ENCODE data around the gene PNPLA7. TPM values are rescaled to one million over a fixed set of nuclear protein-coding genes. Genes with fewer than 3 reads are reported as not detected.

PNPLA7 gene
- total and polyA plus RNA-seq, 10 of the 15 experiments (the other 5 are each of a cell fraction or from before 2014, with no cell fraction given), result 0.04 to 0.85 (median 0.19) TPM; not detected in 1

DNA sequence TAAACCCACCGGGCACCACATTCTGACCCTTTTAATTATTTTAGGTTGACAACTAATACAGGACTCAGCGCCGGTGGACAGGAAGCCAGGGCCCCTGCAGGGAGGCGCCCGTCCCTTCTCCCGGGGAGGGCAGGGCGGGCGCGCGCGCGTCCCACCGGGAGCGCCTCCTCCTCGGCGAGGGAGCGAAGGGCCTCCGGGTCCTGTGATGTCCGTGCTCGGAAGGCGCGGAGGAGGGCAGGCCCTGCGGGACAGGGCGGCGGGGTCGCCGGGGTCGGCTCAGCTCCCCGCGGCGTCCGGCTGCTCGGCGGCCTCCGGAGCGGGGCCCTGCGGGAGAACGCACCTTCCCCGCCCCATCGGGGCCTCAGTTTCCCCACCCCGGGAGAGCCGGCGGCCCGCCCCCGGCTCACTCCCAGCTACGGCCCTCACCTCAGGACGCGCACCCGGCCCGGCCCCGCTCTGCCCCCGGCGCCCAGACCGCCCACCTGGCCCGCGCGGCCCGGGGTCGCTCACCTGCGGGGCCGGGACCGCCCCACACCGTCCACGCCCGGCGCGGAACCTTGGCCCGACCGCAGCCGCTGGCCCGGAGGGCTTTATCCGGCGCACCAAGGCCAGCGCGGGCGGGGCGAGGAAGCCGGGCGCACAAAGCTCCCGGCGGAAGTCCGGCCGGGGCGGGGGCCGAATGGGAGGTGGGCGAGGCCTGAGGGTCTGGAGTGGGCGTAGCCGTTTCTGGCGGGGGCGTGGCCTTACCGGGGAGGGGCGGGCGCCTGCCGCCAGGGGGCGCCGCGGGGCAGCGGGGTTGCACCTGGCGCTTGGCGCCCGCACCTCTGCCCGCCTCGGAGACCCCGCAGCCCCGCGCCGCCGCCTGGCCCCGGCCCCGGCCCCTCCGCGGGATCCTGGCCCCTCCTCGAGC, 127.3 kb downstream of the PNPLA7 start, which contains the start of the genes EXD3 and NOXA1 (continued):
- TF ChIP-seq TCF12 (IDR thresholded peaks at IDR 0.05; ENCODE audit: low read depth, low read length) (peak; percentile 78; the same call in 1 of the 2 replicates), GATAD2B (conservative IDR thresholded peaks at IDR 0.05; ENCODE audit: low read depth) (peak; percentile 96; the same call in 1 of the 2 replicates), CBX3 (IDR thresholded peaks at IDR 0.05; ENCODE audit: borderline replicate concordance, low read depth) (no peak), MYC (IDR thresholded peaks at IDR 0.05; ENCODE audit: insufficient read depth, insufficient read length, insufficient replicate concordance, low read length, severe bottlenecking) (peak; percentile 55), SREBF2 (IDR thresholded peaks at IDR 0.05; ENCODE audit: low read length) (no peak), SIX5 (IDR thresholded peaks at IDR 0.05; ENCODE audit: low read depth, low read length, severe bottlenecking) (peak; percentile 68), EGR1 (IDR thresholded peaks at IDR 0.05; ENCODE audit: borderline replicate concordance in 1 of 2, low read depth in 2 of 2, low read length in 2 of 2) (peak; percentile 29 to 89), FOXK2 (IDR thresholded peaks at IDR 0.05) (no peak), IKZF2 (IDR thresholded peaks at IDR 0.05) (0 out of 4 replicates have a peak, but pooled peaks of 1 of the 2 experiments have one; percentile 23), BHLHE40 (IDR thresholded peaks at IDR 0.05; ENCODE audit: borderline replicate concordance in 1 of 2, low read depth in 2 of 2, low read length in 1 of 2) (peak in 1 of 2 experiments; percentile 77; a peak in 2 of 4 replicates), ZNF384 (IDR thresholded peaks at IDR 0.05; ENCODE audit: borderline replicate concordance, low read depth, low read length) (no peak), NFIC (IDR thresholded peaks at IDR 0.05; ENCODE audit: low read depth, low read length) (no peak), ZNF207 (IDR thresholded peaks at IDR 0.05; ENCODE audit: borderline replicate concordance) (peak; percentile 75; the same call in 1 of the 2 replicates), PAX8 (IDR thresholded peaks at IDR 0.05) (no peak), HCFC1 (IDR thresholded peaks at IDR 0.05; ENCODE audit: low read length) (peak; percentile 85), IKZF1 (conservative IDR thresholded peaks at IDR 0.05) (peak; percentile 94), ETV6 (conservative IDR thresholded peaks at IDR 0.05 in 1 of 2, IDR thresholded peaks at IDR 0.05 in 1 of 2; ENCODE audit: borderline replicate concordance in 1 of 2, low read depth in 1 of 2) (peak in 1 of 2 experiments; percentile 36; a peak in 1 of 4 replicates), ZSCAN29 (IDR thresholded peaks at IDR 0.05) (peak; percentile 82; the same call in 1 of the 2 replicates), SKIL (IDR thresholded peaks at IDR 0.05; ENCODE audit: low read depth, poor library complexity, severe bottlenecking) (no peak), CEBPB (IDR thresholded peaks at IDR 0.05; ENCODE audit: borderline replicate concordance in 1 of 2, low read depth in 2 of 2, low read length in 2 of 2) (peak in 1 of 2 experiments; percentile 25; a peak in 1 of 4 replicates), SRF (IDR thresholded peaks at IDR 0.05; ENCODE audit: low read depth in 2 of 2, low read length in 2 of 2) (peak; percentile 28 to 85; a peak in 2 of 4 replicates), NRF1 (conservative IDR thresholded peaks at IDR 0.05; ENCODE audit: low read depth, low read length) (no peak), TCF3 (IDR thresholded peaks at IDR 0.05; ENCODE audit: borderline replicate concordance, insufficient read depth, low read depth, low read length) (peak; percentile 62)
- TF ChIP-seq, protein P1, sequence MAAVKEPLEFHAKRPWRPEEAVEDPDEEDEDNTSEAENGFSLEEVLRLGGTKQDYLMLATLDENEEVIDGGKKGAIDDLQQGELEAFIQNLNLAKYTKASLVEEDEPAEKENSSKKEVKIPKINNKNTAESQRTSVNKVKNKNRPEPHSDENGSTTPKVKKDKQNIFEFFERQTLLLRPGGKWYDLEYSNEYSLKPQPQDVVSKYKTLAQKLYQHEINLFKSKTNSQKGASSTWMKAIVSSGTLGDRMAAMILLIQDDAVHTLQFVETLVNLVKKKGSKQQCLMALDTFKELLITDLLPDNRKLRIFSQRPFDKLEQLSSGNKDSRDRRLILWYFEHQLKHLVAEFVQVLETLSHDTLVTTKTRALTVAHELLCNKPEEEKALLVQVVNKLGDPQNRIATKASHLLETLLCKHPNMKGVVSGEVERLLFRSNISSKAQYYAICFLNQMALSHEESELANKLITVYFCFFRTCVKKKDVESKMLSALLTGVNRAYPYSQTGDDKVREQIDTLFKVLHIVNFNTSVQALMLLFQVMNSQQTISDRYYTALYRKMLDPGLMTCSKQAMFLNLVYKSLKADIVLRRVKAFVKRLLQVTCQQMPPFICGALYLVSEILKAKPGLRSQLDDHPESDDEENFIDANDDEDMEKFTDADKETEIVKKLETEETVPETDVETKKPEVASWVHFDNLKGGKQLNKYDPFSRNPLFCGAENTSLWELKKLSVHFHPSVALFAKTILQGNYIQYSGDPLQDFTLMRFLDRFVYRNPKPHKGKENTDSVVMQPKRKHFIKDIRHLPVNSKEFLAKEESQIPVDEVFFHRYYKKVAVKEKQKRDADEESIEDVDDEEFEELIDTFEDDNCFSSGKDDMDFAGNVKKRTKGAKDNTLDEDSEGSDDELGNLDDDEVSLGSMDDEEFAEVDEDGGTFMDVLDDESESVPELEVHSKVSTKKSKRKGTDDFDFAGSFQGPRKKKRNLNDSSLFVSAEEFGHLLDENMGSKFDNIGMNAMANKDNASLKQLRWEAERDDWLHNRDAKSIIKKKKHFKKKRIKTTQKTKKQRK (IDR thresholded peaks at IDR 0.05; ENCODE audit: low read depth, low read length), result no peak

Measured in GM12878 (cell line).